MV-4-11 (cell line): ENCODE measurements around the gene GNAS.

Experiments used
- DNase-seq: peaks from one replicate; lab custom pipeline; 2025; lab: John Stamatoyannopoulos, UW

Gene GNAS

DNA sequence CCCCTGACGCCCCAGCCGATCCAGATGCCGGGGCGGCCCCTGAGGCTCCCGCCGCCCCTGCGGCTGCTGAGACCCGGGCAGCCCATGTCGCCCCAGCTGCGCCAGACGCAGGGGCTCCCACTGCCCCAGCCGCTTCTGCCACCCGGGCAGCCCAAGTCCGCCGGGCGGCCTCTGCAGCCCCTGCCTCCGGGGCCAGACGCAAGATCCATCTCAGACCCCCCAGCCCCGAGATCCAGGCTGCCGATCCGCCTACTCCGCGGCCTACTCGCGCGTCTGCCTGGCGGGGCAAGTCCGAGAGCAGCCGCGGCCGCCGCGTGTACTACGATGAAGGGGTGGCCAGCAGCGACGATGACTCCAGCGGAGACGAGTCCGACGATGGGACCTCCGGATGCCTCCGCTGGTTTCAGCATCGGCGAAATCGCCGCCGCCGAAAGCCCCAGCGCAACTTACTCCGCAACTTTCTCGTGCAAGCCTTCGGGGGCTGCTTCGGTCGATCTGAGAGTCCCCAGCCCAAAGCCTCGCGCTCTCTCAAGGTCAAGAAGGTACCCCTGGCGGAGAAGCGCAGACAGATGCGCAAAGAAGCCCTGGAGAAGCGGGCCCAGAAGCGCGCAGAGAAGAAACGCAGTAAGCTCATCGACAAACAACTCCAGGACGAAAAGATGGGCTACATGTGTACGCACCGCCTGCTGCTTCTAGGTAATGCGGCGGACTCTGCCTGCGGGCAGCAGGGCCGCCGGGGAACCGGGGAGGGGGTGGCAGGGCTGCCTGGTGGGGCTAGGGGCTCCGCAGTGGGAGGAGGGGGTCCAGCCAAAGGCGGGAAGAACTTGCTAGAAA, 2.3 kb downstream of the GNAS start:
- DNase-seq, result no peak

DNA sequence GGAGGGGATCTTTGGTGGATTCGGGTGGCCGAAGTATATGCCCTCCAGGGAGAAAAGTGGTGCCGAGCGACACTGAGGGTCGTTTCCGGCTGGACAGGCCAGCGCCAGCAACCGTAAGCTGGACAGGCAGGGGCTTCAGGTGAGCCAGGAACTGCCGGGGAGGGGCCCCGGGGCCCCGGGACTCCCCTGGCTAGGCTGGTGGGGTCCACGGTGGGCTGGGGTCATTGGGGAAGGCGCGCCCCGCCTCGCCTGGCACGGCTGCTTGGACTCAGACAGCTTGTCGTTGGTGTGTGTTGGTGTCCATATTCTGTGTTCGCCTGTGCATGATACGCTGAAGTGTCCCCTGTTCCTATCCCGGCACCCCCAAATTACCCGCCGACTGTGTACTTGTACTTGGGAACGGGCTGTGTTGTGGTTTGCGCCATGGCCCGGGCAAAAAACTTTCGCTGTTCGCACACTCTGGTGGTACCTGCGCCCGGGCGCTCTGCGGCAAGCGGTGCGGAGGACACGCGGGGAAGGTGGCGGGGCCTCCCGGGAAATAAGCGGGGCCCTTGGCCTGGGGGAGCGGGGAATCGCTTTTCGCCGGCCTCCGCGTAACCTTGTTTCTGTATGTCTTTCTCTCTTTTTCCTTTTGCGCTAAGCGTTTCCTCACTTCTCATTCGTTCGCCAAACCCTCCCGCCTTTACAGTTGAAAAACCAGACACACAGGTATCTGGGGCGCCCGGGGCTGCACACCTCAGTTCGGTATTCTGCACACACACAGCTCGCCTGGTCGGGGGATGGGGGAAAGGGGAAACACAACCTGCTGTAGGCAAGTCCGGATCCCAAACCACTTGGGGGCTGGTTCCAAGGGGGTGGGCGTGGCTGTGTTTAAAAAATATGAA, 3.2 kb downstream of the GNAS start:
- DNase-seq, result no peak

DNA sequence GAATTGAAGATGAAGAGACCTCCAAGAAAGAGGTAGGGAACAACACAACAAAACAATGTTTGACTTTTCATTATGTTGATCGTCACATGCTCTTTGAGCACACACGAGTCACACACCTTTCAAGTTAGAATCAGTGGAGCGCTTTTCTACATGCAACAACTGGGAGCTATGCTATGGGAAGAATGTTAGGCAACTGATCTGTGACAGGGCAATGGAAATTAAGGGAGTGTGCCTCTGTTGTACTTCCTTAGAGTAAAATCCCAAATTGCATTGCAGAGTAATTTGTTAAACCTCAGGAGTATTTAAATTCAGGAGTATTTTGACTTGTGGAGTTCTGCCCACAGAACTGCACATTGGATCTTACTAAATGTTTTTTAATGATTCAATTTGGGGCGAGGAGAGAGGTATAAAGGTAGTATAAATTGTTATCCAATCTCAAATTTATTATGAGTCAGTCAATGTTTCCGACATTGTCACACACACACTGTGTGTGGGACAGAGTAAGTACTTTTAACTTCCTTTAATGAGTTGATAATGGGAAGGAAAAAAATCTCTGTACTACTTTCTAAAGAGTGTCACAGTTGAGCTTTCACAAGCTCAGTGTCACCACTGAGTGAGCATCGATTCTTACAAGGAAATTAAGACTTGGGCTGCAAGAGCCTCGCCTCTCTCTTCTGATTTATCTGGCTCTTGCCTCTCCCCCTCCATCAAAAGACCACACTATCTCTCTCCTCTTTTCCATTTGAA, 10.7 kb downstream of the GNAS start:
- DNase-seq, result no peak

DNA sequence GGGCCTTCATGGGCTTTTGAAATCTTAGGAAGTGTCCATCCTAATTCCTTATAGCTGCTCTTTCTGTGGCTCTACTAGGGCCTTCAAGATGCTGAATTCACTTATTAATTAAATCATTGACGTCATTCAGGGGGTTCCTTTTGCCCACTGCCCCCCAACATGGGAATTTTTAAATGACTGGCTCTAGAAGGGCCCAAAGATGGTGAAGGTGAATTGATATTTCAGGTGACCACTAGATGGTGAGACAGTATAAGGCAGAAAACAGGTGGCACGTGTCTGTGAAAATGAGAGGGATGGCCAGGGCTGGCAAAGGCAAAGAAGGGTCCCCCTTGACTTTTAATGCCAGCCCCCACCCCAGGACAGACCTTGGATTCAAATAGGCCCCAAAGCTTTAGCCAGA, 11.8 kb downstream of the GNAS start:
- DNase-seq, result no peak

GRCh38 chr20:58865843-58866242, 13.3 kb downstream of the GNAS start:
- DNase-seq, result no peak

GRCh38 chr20:58867211-58867610, 14.7 kb downstream of the GNAS start:
- DNase-seq, result no peak

- peak; percentile 29 for DNase-seq
Observed at GRCh38 chr20:58868795-58869194, 16.3 kb downstream of the GNAS start.

GRCh38 chr20:58869662-58870227, 17.2 kb downstream of the GNAS start:
- DNase-seq, result no peak

- peak; percentile 83 for DNase-seq
Observed at GRCh38 chr20:58870293-58871014, 17.9 kb downstream of the GNAS start.

- DNase-seq, result no peak
Observed at GRCh38 chr20:58871533-58872102, 19.1 kb downstream of the GNAS start.

- DNase-seq, result no peak
Observed at GRCh38 chr20:58874469-58874868, 22.0 kb downstream of the GNAS start.

GRCh38 chr20:58875111-58875510, 22.6 kb downstream of the GNAS start:
- no peak for DNase-seq

DNA sequence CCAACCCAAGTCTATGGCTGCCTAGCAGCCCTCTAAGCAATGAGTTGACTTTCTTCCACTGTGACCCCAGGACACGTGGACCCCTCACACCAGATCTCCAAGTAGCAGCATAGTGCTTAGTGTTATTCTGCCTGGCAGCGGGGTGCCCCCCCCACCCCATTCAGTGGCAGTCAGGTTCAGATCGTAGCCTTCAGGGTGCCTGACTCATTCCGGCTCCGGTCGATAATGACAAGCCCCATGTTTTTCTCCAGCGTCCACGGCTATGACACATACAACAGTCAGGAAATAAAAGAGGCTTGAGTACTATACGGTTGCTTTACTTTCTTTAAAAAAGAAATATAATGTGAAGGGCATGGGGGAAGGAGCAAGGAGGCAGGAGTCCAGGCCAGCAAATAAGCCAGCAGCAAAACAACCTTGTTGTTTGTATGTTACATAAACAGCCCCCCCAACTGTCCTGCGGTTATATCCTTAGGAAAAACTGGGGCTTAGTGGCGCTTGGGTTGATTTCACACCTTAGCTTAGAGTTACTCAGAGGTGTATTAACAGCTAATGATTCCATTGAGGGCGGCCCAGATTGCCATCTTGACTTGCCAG, 23.1 kb downstream of the GNAS start:
- no peak for DNase-seq

- no peak for DNase-seq
Observed at GRCh38 chr20:58876437-58876836, 23.9 kb downstream of the GNAS start.

GRCh38 chr20:58877050-58877975, 24.8 kb downstream of the GNAS start:
- no peak for DNase-seq

DNA sequence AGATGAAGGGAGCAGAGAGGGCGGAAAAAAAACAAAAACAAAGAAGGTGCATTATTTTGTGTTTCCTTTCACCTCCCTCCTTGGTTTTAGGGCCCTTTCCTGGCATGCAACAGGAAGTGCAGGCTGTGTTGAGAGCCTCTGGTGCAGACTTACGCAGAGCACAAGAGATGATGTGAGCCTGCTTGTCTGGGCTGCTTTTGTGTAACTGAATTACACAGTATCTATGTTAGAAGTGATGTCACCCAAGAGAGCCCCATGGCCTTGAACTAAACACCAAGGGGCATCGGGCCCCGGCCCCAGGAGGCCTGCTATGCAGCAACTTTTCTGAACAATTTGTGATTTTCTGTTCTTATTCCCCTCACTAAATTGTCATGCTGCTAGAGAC, 25.5 kb downstream of the GNAS start:
- no peak for DNase-seq

DNA sequence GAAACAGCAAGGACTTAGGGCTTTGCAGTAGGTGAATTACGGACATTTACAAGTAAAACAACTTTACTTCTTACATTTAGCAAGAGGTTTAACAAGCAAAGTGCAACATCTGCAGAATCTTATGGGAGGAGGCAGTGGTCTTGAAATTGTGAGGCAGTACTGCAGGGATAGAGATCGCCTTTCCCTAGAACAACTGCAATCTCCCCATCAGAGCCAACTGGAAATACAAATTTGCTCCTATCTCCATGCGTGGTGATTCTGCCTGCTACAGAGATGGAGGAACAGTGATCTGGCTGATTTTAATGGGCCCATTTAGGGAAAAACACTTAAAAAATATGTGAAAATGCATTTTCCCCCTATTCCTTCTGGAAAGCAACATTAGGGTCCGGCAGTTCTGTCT, 25.9 kb downstream of the GNAS start:
- no peak for DNase-seq

DNA sequence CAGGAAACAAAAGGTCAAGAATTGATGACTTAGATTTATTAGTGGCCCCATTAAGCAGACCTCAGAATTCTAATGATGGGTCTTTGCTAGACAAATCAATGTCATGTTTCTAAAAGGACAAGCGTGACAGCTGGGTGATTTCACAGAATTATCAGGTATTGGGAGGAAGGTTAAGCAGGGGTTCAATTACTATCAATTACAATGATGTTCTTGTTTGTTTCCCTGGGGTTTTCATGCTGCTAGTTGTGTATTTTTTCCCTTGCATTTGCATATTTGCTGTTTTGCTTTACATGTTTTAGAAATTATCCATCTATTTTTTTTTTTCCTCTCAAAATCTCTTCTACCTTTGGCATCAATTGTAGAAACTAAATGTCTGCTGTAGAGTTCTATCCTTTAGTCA, 27.9 kb downstream of the GNAS start:
- DNase-seq, result no peak

DNA sequence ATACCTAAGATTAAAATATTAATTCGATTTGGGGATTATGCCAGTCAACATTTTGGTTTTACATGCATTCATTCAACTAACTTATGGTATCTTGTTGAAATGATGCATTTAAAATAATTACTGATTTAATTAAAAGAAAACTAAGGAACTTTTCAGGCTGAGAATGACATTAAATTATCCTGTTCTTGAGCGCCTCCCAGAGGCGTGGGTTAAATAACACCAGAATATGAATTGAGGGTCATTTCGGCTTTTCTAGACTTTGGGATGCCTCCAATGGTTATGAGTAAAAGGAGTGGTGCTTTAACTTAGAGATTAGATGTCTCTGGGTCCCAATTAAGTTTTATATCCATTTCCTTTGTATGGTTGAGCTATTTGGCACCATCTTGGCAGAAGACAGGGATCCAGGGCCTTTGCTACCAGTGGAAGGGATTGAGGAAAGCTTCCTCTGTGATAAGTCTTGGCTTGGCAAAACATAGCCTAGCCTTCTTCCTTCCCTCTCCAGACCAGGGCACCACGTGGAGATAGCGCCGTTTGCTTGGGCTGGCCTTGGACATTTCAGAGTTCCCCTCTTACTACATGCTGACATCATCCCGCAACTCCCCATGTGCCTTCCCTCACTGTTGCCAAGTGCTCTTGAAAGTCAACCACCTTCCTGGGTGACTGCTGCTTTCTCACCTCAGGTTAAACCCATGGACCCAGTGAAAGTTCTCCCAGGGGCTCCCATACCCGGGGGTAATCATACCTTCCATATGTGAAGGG, 28.7 kb downstream of the GNAS start:
- DNase-seq, result peak; percentile 47
